Right cardiac atrium (tissue), 5 donors: ENCODE results near the gene PRRG2. TPM values are rescaled to one million over a fixed set of nuclear protein-coding genes. Genes with fewer than 3 reads are reported as not detected.
"Not testable (repeated sequence)": the region's sequence is repeated elsewhere in the genome, so short reads cannot be mapped to it uniquely, and the experiment has no call there.

ENCODE experiments used
- ATAC-seq, 2 donors: fragments of 200-7000 bp; cut with Tn5 transposase; one replicate each; pipeline versions ENCODE4 v1.8.0 to v1.9.1; 2020; ENCODE audit warnings: moderate library complexity in 2 of 2, mild to moderate bottlenecking in 1 of 2
- DNase-seq, 3 donors: peaks; one replicate each; pipeline ENCODE4 v3.0.0-alpha.2; 2020
- H3K27ac ChIP-seq: one replicate; pipeline ENCODE4 v1.5.1; 2013; ENCODE audit warnings: mild to moderate bottlenecking, low read length, control low read depth, moderate library complexity
- H3K27me3 ChIP-seq: one replicate; pipeline ENCODE4 v1.6.1; 2013; ENCODE audit not compliant: control insufficient read depth, insufficient read depth
- H3K4me1 ChIP-seq: one replicate; pipeline ENCODE4 v1.6.1; 2013; ENCODE audit warnings: low read length; ENCODE audit not compliant: control insufficient read depth, insufficient read depth
- H3K4me3 ChIP-seq: one replicate; pipeline ENCODE4 v1.5.1; 2013; ENCODE audit warnings: low read length, control low read depth
- H3K9me3 ChIP-seq: one replicate; pipeline ENCODE4 v1.6.1; 2013; ENCODE audit warnings: low read length; ENCODE audit not compliant: control insufficient read depth
- WGBS: extraction: QIAGEN DNeasy Blood & Tissue Kit; methylation state at CpG from one replicate; pipeline ENCODE4 v1.1.7; 2013; 5-methylcytosine and 5-hydroxymethylcytosine counted together
- intact Hi-C, 4 donors: fragments of 100-400 bp; cut with DNase I; formaldehyde crosslinking; loops; one replicate each; pipeline versions ENCODE4 v1.11.0 to v1.14.0; 2022 to 2023
- polyA plus RNA-seq: library from polyadenylated mRNA; stranded (reverse); fragments of 200-250 nt; gene quantifications from one replicate; pipeline ENCODE4 v1.2.3, GENCODE V29; 2013
- total RNA-seq, 4 donors: library from RNA; stranded (reverse); fragmentation: NEBNext Ultra II Directional; extraction: Animal tissue kit (Norgen Biotek cat#: 25700); gene quantifications; one replicate each; pipeline ENCODE4 v1.2.1, GENCODE V29; 2021
- donor health status: healthy with polysubstance abuse.
- donor health status: DM: no; HTN: yes; CAD: no.
- donor health status: DM: no; HTN: no; CAD: no.
- donor health status: DM: no; HTN: yes; CAD: no; lungs with severe emphysema.
- donor health status: DM: yes; HTN: yes; CAD: no.

Gene PRRG2
- total and polyA plus RNA-seq, 5 donors: 0.42 to 1.2 (median 0.74) TPM

DNA sequence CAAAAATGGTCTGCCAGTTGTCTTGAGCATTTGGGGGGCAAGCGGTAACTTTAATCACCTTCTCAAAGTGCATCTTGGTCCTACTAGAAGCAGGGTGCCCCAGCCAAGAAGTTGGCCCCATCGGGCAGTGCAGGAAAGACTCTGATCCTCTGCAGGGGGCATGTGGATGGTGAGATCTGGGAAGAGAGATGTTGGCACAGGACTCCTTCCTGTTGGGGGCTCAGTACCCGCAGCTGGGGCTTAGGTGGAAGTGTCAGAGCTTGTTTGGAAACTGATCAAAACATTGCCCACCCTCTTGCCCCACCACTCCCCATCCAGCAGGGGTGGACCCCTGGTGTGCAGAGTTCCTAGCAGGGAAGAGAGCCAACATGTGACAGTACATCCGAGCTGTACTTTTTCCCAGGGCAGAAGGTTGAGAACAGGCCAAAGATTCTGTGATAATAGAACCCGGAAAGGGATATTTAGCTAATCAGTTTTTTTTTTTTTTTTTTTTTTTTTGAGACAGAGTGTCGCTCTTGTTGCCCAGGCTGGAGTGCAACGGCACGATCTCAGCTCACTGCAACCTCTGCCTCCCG, 50.0 kb downstream of the PRRG2 start:
- intact Hi-C loops: loop anchor here in 1 of 4 donors (10.0 kb wide), 1 partner anchor 46 kb away; the partner anchor contains the start of genes NOSIP and PRRG2
- Histone ChIP-seq H3K4me3 (no peak overlapping the region), H3K9me3 (no peaks in the 10 kb centered on the region), H3K27ac (peak overlapping the region; percentile 70), H3K4me1 (peaks cover 10% of the 10 kb centered on the region), H3K27me3 (no peaks in the 10 kb centered on the region)
- peak; percentile 33 to 48 for ATAC-seq
- 31% methylated on average over 9 of the region's 9 CpGs for WGBS
- DNase-seq: peak in 2 of 3 donors; percentile 38 to 46

- no peak for ATAC-seq
- 87% methylated on average over 19 of the region's 19 CpGs for WGBS
- Histone ChIP-seq H3K27ac (no peak overlapping the region), H3K4me3 (no peak overlapping the region), H3K4me1 (peaks cover 10% of the 10 kb centered on the region), H3K9me3 (no peaks in the 10 kb centered on the region), H3K27me3 (no peaks in the 10 kb centered on the region)
- intact Hi-C loops: loop anchor here in 1 of 4 donors (10.0 kb wide), 1 partner anchor 47 kb away; the partner anchor contains the start of genes NOSIP and PRRG2
- DNase-seq: peak in 2 of 3 donors; percentile 39 to 53
Observed at GRCh38 chr19:49631610-49632192, 50.6 kb downstream of the PRRG2 start.

- Histone ChIP-seq H3K4me3 (no peak overlapping the region), H3K9me3 (no peaks in the 10 kb centered on the region), H3K27ac (no peak overlapping the region), H3K27me3 (no peaks in the 10 kb centered on the region), H3K4me1 (peaks cover 13% of the 10 kb centered on the region)
- intact Hi-C loops: loop anchor here in 1 of 4 donors (10.0 kb wide), 1 partner anchor 48 kb away; the partner anchor contains the start of genes NOSIP and PRRG2
- 93% methylated on average over 5 of the region's 5 CpGs for WGBS
- ATAC-seq (no peak), DNase-seq (peak in 2 of 3 donors; percentile 12 to 46)
Observed at GRCh38 chr19:49632576-49632975, 51.5 kb downstream of the PRRG2 start.

- H3K9me3 ChIP-seq, H3K4me3 ChIP-seq, H3K27ac ChIP-seq, ATAC-seq, H3K27me3 ChIP-seq: not testable (repeated sequence)
- peaks cover 13% of the 10 kb centered on the region for H3K4me1 ChIP-seq
- WGBS: 63% methylated on average over 9 of the region's 9 CpGs
- intact Hi-C loops: loop anchor here in 1 of 4 donors (10.0 kb wide), 1 partner anchor 48 kb away; the partner anchor contains the start of genes NOSIP and PRRG2
- DNase-seq: peak in 1 of 3 donors; percentile 9
Observed at GRCh38 chr19:49633273-49633672, 52.2 kb downstream of the PRRG2 start.

GRCh38 chr19:49635530-49636232, 54.6 kb downstream of the PRRG2 start:
- Histone ChIP-seq H3K4me1 (peaks cover 12% of the 10 kb centered on the region), H3K27ac (peak overlapping the region; percentile 34), H3K4me3 (no peak overlapping the region), H3K9me3 (no peaks in the 10 kb centered on the region), H3K27me3 (no peaks in the 10 kb centered on the region)
- WGBS: 38% methylated on average over 24 of the region's 24 CpGs
- intact Hi-C loops: loop anchor here in 3 of 4 donors (5.0 to 10.0 kb wide), 2 partner anchors 43 to 51 kb away; partner anchors contain the start of genes PRR12 (in 2 of the 3), NOSIP (in 1 of the 3) and PRRG2 (in 1 of the 3)
- DNase-seq (peak in 2 of 3 donors; percentile 57 to 64), ATAC-seq (no peak)

DNA sequence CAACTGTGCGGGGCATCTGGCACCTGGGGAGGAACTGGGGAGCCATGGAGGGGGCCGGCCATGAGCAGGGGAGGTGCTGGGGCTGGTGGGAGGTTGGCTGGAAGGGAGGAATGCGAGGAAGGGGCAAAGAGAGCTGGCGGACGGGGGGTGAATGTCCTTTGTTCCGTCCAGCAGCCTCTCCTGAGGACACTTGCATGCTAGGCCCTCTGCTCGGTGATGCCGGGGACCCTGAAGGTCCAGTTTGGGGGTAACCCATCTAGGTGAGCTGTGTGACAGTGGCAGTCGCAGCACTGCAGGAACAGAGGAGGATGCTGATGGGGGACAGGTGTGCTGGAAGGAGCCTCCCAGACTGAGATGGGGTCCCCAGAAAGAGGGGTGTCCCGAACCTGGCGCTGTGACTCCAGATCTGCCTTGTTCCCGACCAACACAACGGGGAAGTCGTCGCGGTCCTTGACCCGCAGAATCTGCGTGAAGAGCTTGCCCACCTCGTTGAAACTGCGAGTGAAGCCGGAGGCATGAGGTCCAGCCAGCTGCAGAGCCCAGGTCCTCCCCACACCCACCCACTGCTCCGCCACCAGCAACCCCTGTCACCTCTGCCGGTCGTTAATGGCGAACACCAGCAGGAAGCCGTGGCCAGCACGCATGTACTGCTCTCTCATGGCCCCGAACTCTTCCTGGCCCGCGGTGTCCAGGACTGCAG, 55.3 kb downstream of the PRRG2 start:
- no peaks in the 10 kb centered on the region for H3K27me3 ChIP-seq
- DNase-seq (peak in 2 of 3 donors; percentile 57 to 61), ATAC-seq (no peak)
- H3K4me1 ChIP-seq: peaks cover 6% of the 10 kb centered on the region
- no peak overlapping the region for H3K27ac ChIP-seq
- 77% methylated on average over 30 of the region's 30 CpGs for WGBS
- H3K4me3 ChIP-seq: no peak overlapping the region
- intact Hi-C loops: loop anchor here in 3 of 4 donors (5.0 to 10.0 kb wide), 2 partner anchors 44 to 52 kb away; partner anchors contain the start of genes PRR12 (in 2 of the 3), NOSIP (in 1 of the 3) and PRRG2 (in 1 of the 3)
- H3K9me3 ChIP-seq: no peaks in the 10 kb centered on the region

GRCh38 chr19:49637821-49638738, 57.0 kb downstream of the PRRG2 start:
- intact Hi-C loops: loop anchor here in 3 of 4 donors (5.0 to 10.0 kb wide), 2 partner anchors 46 to 53 kb away; partner anchors contain the start of genes PRR12 (in 2 of the 3), NOSIP (in 1 of the 3) and PRRG2 (in 1 of the 3)
- H3K27me3 ChIP-seq: no peaks in the 10 kb centered on the region
- H3K4me3 ChIP-seq: peak overlapping the region; percentile 73
- H3K27ac ChIP-seq: peak overlapping the region; percentile 91
- ATAC-seq: peak; percentile 18
- H3K9me3 ChIP-seq: no peaks in the 10 kb centered on the region
- DNase-seq: peak; percentile 94 to 97 (median 97)
- peaks cover 6% of the 10 kb centered on the region for H3K4me1 ChIP-seq
- 9% methylated on average over 19 of the region's 19 CpGs for WGBS

- intact Hi-C loops: loop anchor here in 3 of 4 donors (5.0 to 10.0 kb wide), 2 partner anchors 47 to 55 kb away; partner anchors contain the start of genes PRR12 (in 2 of the 3), NOSIP (in 1 of the 3) and PRRG2 (in 1 of the 3)
- Histone ChIP-seq H3K4me1 (peaks cover 6% of the 10 kb centered on the region), H3K4me3 (peak overlapping the region; percentile 73), H3K9me3 (no peaks in the 10 kb centered on the region), H3K27ac (peak overlapping the region; percentile 84), H3K27me3 (no peaks in the 10 kb centered on the region)
- WGBS: 3% methylated on average over 31 of the region's 31 CpGs
- no peak for ATAC-seq
- peak; percentile 52 to 71 (median 68) for DNase-seq
Observed at GRCh38 chr19:49639401-49640112, 58.4 kb downstream of the PRRG2 start.
